Liver (tissue), 9 donors: ENCODE results near the gene PIGV. TPM values are rescaled to one million over a fixed set of nuclear protein-coding genes. Genes with fewer than 3 reads are reported as not detected.
A peak's percentile ranks its signal among the peaks of the same experiment; 100 is the strongest.

Experiments used
- DNase-seq: peaks from one replicate; pipeline ENCODE4 v3.0.0-alpha.2; 2017; ENCODE audit warnings: low spot score
- H3K27ac ChIP-seq, 2 donors: one replicate each; pipeline ENCODE4 v1.7.0; 2013; ENCODE audit warnings: inconsistent platforms in 2 of 2, low read length in 2 of 2, control low read depth in 1 of 2, low read depth in 1 of 2, mild to moderate bottlenecking in 1 of 2
- H3K27me3 ChIP-seq, 4 donors: one replicate each; pipeline versions ENCODE4 v1.6.1 to v1.7.0; 2013; ENCODE audit warnings: low read length in 3 of 4, inconsistent platforms in 1 of 4, mild to moderate bottlenecking in 1 of 4, moderate library complexity in 1 of 4; ENCODE audit not compliant: control insufficient read depth in 4 of 4, insufficient read depth in 4 of 4
- H3K36me3 ChIP-seq, 4 donors: one replicate each; pipeline versions ENCODE4 v1.6.1 to v1.7.0; 2013; ENCODE audit warnings: low read length in 3 of 4, mild to moderate bottlenecking in 3 of 4, low read depth in 1 of 4, moderate library complexity in 1 of 4; ENCODE audit not compliant: control insufficient read depth in 4 of 4, insufficient read depth in 3 of 4
- H3K4me1 ChIP-seq, 4 donors: one replicate each; pipeline versions ENCODE4 v1.6.1 to v1.7.0; 2013; ENCODE audit warnings: low read length in 3 of 4, mild to moderate bottlenecking in 3 of 4, moderate library complexity in 1 of 4; ENCODE audit not compliant: control insufficient read depth in 4 of 4, insufficient read depth in 4 of 4
- H3K4me3 ChIP-seq, 3 donors: one replicate each; pipeline versions ENCODE4 v1.6.1 to v1.7.0; 2013; ENCODE audit warnings: low read length in 3 of 3, control low read depth in 1 of 3, low read depth in 1 of 3, mild to moderate bottlenecking in 1 of 3
- H3K9ac ChIP-seq, 2 donors: one replicate each; pipeline ENCODE4 v1.7.0; 2013; ENCODE audit warnings: low read length in 2 of 2, mild to moderate bottlenecking in 2 of 2, moderate library complexity in 2 of 2, control low read depth in 1 of 2, low read depth in 1 of 2
- H3K9me3 ChIP-seq, 4 donors: one replicate each; pipeline versions ENCODE4 v1.6.1 to v1.7.0; 2013; ENCODE audit warnings: low read length in 3 of 4; ENCODE audit not compliant: control insufficient read depth in 4 of 4
- EGR1 ChIP-seq, 2 donors: IDR thresholded peaks; 2 replicates each; pipeline ENCODE4 v1.6.1; 2016 to 2018; ENCODE audit warnings: antibody characterized with exemption in 2 of 2, low read depth in 2 of 2
- FOXA1 ChIP-seq: IDR thresholded peaks from 2 replicates; pipeline ENCODE4 v1.6.1; 2016; ENCODE audit warnings: antibody characterized with exemption
- HNF4A ChIP-seq, 2 donors: conservative IDR thresholded peaks; 2 replicates each; pipeline ENCODE4 v1.6.1; 2016; ENCODE audit warnings: antibody characterized with exemption in 2 of 2, mild to moderate bottlenecking in 2 of 2
- HNF4G ChIP-seq: IDR thresholded peaks from 2 replicates; pipeline ENCODE4 v1.6.1; 2016; ENCODE audit warnings: antibody characterized with exemption
- JUND ChIP-seq, 2 donors: IDR thresholded peaks; 2 replicates each; pipeline ENCODE4 v1.6.1; 2016; ENCODE audit warnings: antibody characterized with exemption in 2 of 2
- NR2F2 ChIP-seq: IDR thresholded peaks from 2 replicates; pipeline ENCODE4 v1.6.1; 2016; ENCODE audit warnings: antibody characterized with exemption
- RAD21 ChIP-seq, 2 donors: IDR thresholded peaks; 2 replicates each; pipeline ENCODE4 v1.6.1; 2016; ENCODE audit warnings: antibody characterized with exemption in 2 of 2, mild to moderate bottlenecking in 2 of 2
- RXRA ChIP-seq, 2 donors: IDR thresholded peaks; 2 replicates each; pipeline ENCODE4 v1.6.1; 2017 to 2018; ENCODE audit warnings: antibody characterized with exemption in 2 of 2, mild to moderate bottlenecking in 1 of 2
- TAF1 ChIP-seq: conservative IDR thresholded peaks from 2 replicates; pipeline ENCODE4 v1.6.1; 2016; ENCODE audit warnings: antibody characterized with exemption, mild to moderate bottlenecking
- WGBS: extraction: QIAGEN DNeasy Blood & Tissue Kit; methylation state at CpG from one replicate; pipeline ENCODE4 v1.1.7; 2013; 5-methylcytosine and 5-hydroxymethylcytosine counted together
- polyA plus RNA-seq, 2 donors: library from polyadenylated mRNA; stranded (reverse) in 1 of 2; unstranded in 1 of 2; fragments of 200-250 nt in 1 of 2; fragments of >200 nt in 1 of 2; fragmentation: Nextera tagmentation in 1 of 2; extraction: Ambion mirVana in 1 of 2; gene quantifications; one replicate each; pipeline versions ENCODE4 v1.2.1 to v1.2.3, GENCODE V29; 2013 to 2015
- total RNA-seq, 2 donors: library from RNA; depleted of rRNA; stranded (reverse); fragments of >200 nt; gene quantifications; one replicate each; pipeline ENCODE4 v1.2.3, GENCODE V29; 2014
- TF ChIP-seq, protein P1 (sequence below): IDR thresholded peaks from 2 replicates; pipeline ENCODE4 v1.6.1; 2016; ENCODE audit warnings: antibody characterized with exemption
- TF ChIP-seq, protein P2 (sequence below): IDR thresholded peaks from 2 replicates; pipeline ENCODE4 v1.6.1; 2016; ENCODE audit warnings: antibody characterized with exemption, mild to moderate bottlenecking
- TF ChIP-seq, protein P3 (sequence below): fragments of 150-350 bp; IDR thresholded peaks from 2 replicates; pipeline ENCODE4 v1.5.1; 2017; ENCODE audit warnings: improper control_type of control experiment, low read depth, low read length; ENCODE audit not compliant: missing input control
- donor health status: healthy.
- donor health status: healthy.
- donor health status: healthy.
- donor health status: healthy.
- donor health status: healthy.

Gene PIGV
- total and polyA plus RNA-seq, 4 donors: 13.9 to 24.3 (median 14.8) TPM

DNA sequence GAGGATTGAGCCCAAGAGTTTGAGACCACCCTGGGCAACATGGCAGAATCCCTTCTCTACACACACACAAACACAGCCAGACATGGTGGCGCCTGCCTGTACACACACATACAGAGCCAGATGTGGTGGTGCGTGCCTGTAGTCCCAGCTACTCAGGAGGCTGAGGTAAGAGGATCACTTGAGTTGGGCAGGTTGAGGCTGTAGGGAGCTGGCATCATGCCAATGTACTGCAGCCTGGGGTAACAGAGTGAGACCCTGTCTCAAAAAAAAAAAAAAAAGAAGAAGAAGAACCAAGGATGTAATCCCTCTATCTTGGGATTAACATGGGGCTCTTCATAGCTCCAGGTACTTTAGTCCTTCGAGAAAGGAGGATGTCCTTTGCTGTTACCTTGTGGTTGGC lies 29.4 kb upstream of the PIGV start:
- H3K27me3 ChIP-seq: no peaks in the 10 kb centered on the region
- TF ChIP-seq, protein P1, sequence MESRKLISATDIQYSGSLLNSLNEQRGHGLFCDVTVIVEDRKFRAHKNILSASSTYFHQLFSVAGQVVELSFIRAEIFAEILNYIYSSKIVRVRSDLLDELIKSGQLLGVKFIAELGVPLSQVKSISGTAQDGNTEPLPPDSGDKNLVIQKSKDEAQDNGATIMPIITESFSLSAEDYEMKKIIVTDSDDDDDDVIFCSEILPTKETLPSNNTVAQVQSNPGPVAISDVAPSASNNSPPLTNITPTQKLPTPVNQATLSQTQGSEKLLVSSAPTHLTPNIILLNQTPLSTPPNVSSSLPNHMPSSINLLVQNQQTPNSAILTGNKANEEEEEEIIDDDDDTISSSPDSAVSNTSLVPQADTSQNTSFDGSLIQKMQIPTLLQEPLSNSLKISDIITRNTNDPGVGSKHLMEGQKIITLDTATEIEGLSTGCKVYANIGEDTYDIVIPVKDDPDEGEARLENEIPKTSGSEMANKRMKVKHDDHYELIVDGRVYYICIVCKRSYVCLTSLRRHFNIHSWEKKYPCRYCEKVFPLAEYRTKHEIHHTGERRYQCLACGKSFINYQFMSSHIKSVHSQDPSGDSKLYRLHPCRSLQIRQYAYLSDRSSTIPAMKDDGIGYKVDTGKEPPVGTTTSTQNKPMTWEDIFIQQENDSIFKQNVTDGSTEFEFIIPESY: no peak
- TF ChIP-seq JUND (IDR thresholded peaks at IDR 0.05) (no peak), TAF1 (no peak), EGR1 (IDR thresholded peaks at IDR 0.05; ENCODE audit: low read depth in 2 of 2) (no peak), FOXA1 (no peak), NR2F2 (no peak), RXRA (IDR thresholded peaks at IDR 0.05) (no peak)
- TF ChIP-seq, protein P2, sequence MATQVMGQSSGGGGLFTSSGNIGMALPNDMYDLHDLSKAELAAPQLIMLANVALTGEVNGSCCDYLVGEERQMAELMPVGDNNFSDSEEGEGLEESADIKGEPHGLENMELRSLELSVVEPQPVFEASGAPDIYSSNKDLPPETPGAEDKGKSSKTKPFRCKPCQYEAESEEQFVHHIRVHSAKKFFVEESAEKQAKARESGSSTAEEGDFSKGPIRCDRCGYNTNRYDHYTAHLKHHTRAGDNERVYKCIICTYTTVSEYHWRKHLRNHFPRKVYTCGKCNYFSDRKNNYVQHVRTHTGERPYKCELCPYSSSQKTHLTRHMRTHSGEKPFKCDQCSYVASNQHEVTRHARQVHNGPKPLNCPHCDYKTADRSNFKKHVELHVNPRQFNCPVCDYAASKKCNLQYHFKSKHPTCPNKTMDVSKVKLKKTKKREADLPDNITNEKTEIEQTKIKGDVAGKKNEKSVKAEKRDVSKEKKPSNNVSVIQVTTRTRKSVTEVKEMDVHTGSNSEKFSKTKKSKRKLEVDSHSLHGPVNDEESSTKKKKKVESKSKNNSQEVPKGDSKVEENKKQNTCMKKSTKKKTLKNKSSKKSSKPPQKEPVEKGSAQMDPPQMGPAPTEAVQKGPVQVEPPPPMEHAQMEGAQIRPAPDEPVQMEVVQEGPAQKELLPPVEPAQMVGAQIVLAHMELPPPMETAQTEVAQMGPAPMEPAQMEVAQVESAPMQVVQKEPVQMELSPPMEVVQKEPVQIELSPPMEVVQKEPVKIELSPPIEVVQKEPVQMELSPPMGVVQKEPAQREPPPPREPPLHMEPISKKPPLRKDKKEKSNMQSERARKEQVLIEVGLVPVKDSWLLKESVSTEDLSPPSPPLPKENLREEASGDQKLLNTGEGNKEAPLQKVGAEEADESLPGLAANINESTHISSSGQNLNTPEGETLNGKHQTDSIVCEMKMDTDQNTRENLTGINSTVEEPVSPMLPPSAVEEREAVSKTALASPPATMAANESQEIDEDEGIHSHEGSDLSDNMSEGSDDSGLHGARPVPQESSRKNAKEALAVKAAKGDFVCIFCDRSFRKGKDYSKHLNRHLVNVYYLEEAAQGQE: no peak
- WGBS: 96% methylated on average over 3 of the region's 3 CpGs
- no peak overlapping the region for H3K4me3 ChIP-seq
- peaks cover 17 to 30% (median 25%) of the 10 kb centered on the region in 4 donors for H3K4me1 ChIP-seq
- no peak overlapping the region for H3K9ac ChIP-seq
- DNase-seq: no peak
- no peak overlapping the region for H3K27ac ChIP-seq
- H3K9me3 ChIP-seq: no peaks in the 10 kb centered on the region
- H3K36me3 ChIP-seq: peaks cover 10 to 32% (median 26%) of the 10 kb centered on the region in 4 donors

DNA sequence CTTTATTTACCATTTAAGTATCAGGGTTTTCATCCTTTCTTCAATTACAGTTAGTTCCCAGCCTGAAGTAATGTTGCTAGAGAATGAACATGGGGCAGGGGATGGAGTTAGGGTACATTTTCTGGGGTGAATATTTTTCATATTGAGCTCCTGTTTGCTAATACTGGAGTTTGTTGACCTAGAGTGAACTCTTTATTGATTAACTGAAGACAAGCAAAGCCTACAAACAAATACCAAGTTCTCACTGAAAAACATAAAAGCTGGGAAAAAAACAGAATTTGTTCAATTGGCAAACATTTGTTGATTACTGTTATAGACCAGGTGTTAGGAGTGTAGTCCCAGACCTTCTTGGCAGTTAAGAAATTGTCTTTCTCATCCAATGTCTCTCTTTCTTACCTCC lies 28.2 kb upstream of the PIGV start:
- Histone ChIP-seq H3K9ac (no peak overlapping the region), H3K27ac (peak overlapping the region; percentile 6 to 13), H3K27me3 (no peaks in the 10 kb centered on the region), H3K4me1 (peaks cover 10 to 19% (median 17%) of the 10 kb centered on the region in 4 donors), H3K36me3 (peaks cover 14 to 38% (median 26%) of the 10 kb centered on the region in 4 donors), H3K4me3 (no peak overlapping the region), H3K9me3 (no peaks in the 10 kb centered on the region)
- no peak for DNase-seq
- peak; percentile 4 to 11 for TF ChIP-seq RAD21 (IDR thresholded peaks at IDR 0.05)
- no peak for TF ChIP-seq EGR1 (IDR thresholded peaks at IDR 0.05; ENCODE audit: low read depth in 2 of 2)
- TF ChIP-seq RXRA (IDR thresholded peaks at IDR 0.05): peak; percentile 50 to 78
- TF ChIP-seq HNF4A (conservative IDR thresholded peaks at IDR 0.05): peak in 1 of 2 donors; percentile 30

DNA sequence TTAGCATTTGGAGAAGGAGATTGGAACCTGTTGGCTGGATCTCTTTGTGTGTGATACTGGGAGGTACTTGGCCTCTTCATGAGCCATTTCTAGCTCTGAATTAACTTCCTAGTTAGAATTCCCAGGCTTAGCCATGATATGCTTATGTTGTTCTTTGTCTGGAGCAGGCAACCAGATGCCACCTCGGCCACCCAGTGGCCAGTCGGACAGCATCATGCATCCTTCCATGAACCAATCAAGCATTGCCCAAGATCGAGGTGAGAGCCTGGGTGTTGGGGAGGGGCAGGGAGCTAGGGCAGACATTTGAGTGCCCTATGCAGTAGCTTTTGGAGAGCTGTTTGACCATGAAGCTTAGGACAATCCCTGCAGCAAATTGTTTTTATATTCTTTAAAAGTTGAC lies 26.5 kb upstream of the PIGV start:
- H3K27ac ChIP-seq: no peak overlapping the region
- H3K4me1 ChIP-seq: peaks cover 6 to 17% (median 16%) of the 10 kb centered on the region in 4 donors
- DNase-seq: no peak
- no peaks in the 10 kb centered on the region for H3K27me3 ChIP-seq
- no peak overlapping the region for H3K4me3 ChIP-seq
- peak in 1 of 2 donors; percentile 58 for TF ChIP-seq RAD21 (IDR thresholded peaks at IDR 0.05)
- no peak for TF ChIP-seq HNF4G
- TF ChIP-seq, protein P3, sequence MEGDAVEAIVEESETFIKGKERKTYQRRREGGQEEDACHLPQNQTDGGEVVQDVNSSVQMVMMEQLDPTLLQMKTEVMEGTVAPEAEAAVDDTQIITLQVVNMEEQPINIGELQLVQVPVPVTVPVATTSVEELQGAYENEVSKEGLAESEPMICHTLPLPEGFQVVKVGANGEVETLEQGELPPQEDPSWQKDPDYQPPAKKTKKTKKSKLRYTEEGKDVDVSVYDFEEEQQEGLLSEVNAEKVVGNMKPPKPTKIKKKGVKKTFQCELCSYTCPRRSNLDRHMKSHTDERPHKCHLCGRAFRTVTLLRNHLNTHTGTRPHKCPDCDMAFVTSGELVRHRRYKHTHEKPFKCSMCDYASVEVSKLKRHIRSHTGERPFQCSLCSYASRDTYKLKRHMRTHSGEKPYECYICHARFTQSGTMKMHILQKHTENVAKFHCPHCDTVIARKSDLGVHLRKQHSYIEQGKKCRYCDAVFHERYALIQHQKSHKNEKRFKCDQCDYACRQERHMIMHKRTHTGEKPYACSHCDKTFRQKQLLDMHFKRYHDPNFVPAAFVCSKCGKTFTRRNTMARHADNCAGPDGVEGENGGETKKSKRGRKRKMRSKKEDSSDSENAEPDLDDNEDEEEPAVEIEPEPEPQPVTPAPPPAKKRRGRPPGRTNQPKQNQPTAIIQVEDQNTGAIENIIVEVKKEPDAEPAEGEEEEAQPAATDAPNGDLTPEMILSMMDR: peak; percentile 17
- 72% methylated on average over 3 of the region's 3 CpGs for WGBS
- H3K9me3 ChIP-seq: no peaks in the 10 kb centered on the region
- H3K9ac ChIP-seq: no peak overlapping the region
- H3K36me3 ChIP-seq: peaks cover 15 to 41% (median 30%) of the 10 kb centered on the region in 4 donors
